HG03558 (cell line): ENCODE measurements around the gene RNF175.

ENCODE experiments used
- ATAC-seq: cut with Tn5 transposase; IDR thresholded peaks from one replicate; pipeline ENCODE4 v1.9.1; 2021; ENCODE audit warnings: moderate number of reproducible peaks; ENCODE audit not compliant: unreplicated experiment; ENCODE audit errors: extremely low read depth

Gene RNF175

GRCh38 chr4:153750197-153750817, 9.5 kb downstream of the RNF175 start:
- no peak for ATAC-seq

- ATAC-seq = no peak
Measured at GRCh38 chr4:153748378-153748777, 11.4 kb downstream of the RNF175 start.

GRCh38 chr4:153747406-153747955, 12.3 kb downstream of the RNF175 start:
- ATAC-seq = no peak

- ATAC-seq = no peak
Measured at GRCh38 chr4:153745651-153746050, 14.2 kb downstream of the RNF175 start.

- ATAC-seq = no peak
Measured at GRCh38 chr4:153741541-153741940, 18.3 kb downstream of the RNF175 start.

GRCh38 chr4:153735906-153736461, 23.8 kb downstream of the RNF175 start:
- ATAC-seq = no peak

GRCh38 chr4:153733751-153734448, 25.9 kb downstream of the RNF175 start:
- ATAC-seq = no peak

GRCh38 chr4:153731239-153731638, 28.6 kb downstream of the RNF175 start:
- ATAC-seq = no peak

GRCh38 chr4:153729895-153730294, 29.9 kb downstream of the RNF175 start:
- ATAC-seq = no peak

GRCh38 chr4:153728660-153729059, 31.2 kb downstream of the RNF175 start:
- no peak for ATAC-seq

GRCh38 chr4:153728151-153728550, 31.7 kb downstream of the RNF175 start:
- ATAC-seq = no peak

- no peak for ATAC-seq
Measured at GRCh38 chr4:153725831-153726154, 34.0 kb downstream of the RNF175 start.

- ATAC-seq = no peak
Measured at GRCh38 chr4:153725136-153725830, 34.5 kb downstream of the RNF175 start.

GRCh38 chr4:153724606-153725005, 35.2 kb downstream of the RNF175 start:
- ATAC-seq = no peak

GRCh38 chr4:153722036-153722435, 37.8 kb downstream of the RNF175 start:
- no peak for ATAC-seq

- ATAC-seq = no peak
Measured at GRCh38 chr4:153713866-153714646, 45.8 kb downstream of the RNF175 start.

GRCh38 chr4:153710681-153711080, 49.1 kb downstream of the RNF175 start:
- ATAC-seq = no peak

GRCh38 chr4:153706519-153706918, 53.3 kb downstream of the RNF175 start:
- ATAC-seq = no peak

- ATAC-seq = no peak
Measured at GRCh38 chr4:153705743-153706468, 53.9 kb downstream of the RNF175 start.

GRCh38 chr4:153704522-153704921, 55.3 kb downstream of the RNF175 start:
- no peak for ATAC-seq
